Pulmonary artery endothelial cell (primary cell): ENCODE data around the gene KIF23. TPM values are rescaled to one million over a fixed set of nuclear protein-coding genes. Genes with fewer than 3 reads are reported as not detected.
"Not testable (repeated sequence)": the region's sequence is repeated elsewhere in the genome, so short reads cannot be mapped to it uniquely, and the experiment has no call there.

Experiments
- DNase-seq: peaks from one replicate; pipeline ENCODE4 v3.0.0-alpha.2; 2011; ENCODE audit warnings: low read depth, low spot score
- total RNA-seq: library from RNA; depleted of rRNA; stranded (reverse); fragments of >200 nt; gene quantifications from 2 replicates; pipeline ENCODE4 v1.2.3, GENCODE V29; 2014

The KIF23 gene
- total RNA-seq: 32.8 and 53.8 TPM in 2 replicates

- DNase-seq: peak; percentile 71
These were observed at the start of gene KIF23 for GRCh38 chr15:69413822-69414700. TSS of gene KIF23 (plus strand) at chr15:69414349. CDS start at chr15:69414466, 117 bp downstream.

- DNase-seq: no peak
These were observed 46.9 kb upstream of the KIF23 start for GRCh38 chr15:69367236-69367635.

GRCh38 chr15:69369631-69370030 lies 44.5 kb upstream of the KIF23 start:
- DNase-seq: no peak

- no peak for DNase-seq
These were observed 40.7 kb upstream of the KIF23 start for GRCh38 chr15:69373406-69373805.

- DNase-seq: no peak
These were observed 38.9 kb upstream of the KIF23 start for GRCh38 chr15:69375151-69375790.

- DNase-seq: no peak
These were observed 36.8 kb upstream of the KIF23 start for GRCh38 chr15:69377216-69377970.

- no peak for DNase-seq
These were observed 33.9 kb upstream of the KIF23 start for GRCh38 chr15:69380100-69380725.

GRCh38 chr15:69380726-69381105 lies 33.4 kb upstream of the KIF23 start:
- no peak for DNase-seq

- DNase-seq: not testable (repeated sequence)
These were observed 32.0 kb upstream of the KIF23 start for GRCh38 chr15:69382176-69382575.

- not testable (repeated sequence) for DNase-seq
These were observed 30.1 kb upstream of the KIF23 start for GRCh38 chr15:69384066-69384465.

- no peak for DNase-seq
These were observed 29.2 kb upstream of the KIF23 start for GRCh38 chr15:69384626-69385598.

- no peak for DNase-seq
These were observed 28.3 kb upstream of the KIF23 start for GRCh38 chr15:69385831-69386230.

- DNase-seq: no peak
These were observed 27.9 kb upstream of the KIF23 start for GRCh38 chr15:69386284-69386683.

GRCh38 chr15:69388260-69388705 lies 25.9 kb upstream of the KIF23 start:
- no peak for DNase-seq

GRCh38 chr15:69389426-69389825 lies 24.7 kb upstream of the KIF23 start:
- DNase-seq: no peak

GRCh38 chr15:69390575-69390974 lies 23.6 kb upstream of the KIF23 start:
- no peak for DNase-seq

GRCh38 chr15:69391046-69391757 lies 22.9 kb upstream of the KIF23 start:
- no peak for DNase-seq

GRCh38 chr15:69392352-69392751 lies 21.8 kb upstream of the KIF23 start:
- DNase-seq: no peak

- no peak for DNase-seq
These were observed 20.2 kb upstream of the KIF23 start for GRCh38 chr15:69393831-69394491.
